RCC 7860 (cell line): Measurements from ENCODE around the gene RBAK.
"Not testable (repeated sequence)": the region's sequence is repeated elsewhere in the genome, so short reads cannot be mapped to it uniquely, and the experiment has no call there.

Experiments
- DNase-seq: peaks from one replicate; pipeline ENCODE4 v3.0.0-alpha.2; 2015; ENCODE audit warnings: low spot score
- FAIRE-seq: peaks from 2 replicates; lab custom pipeline; 2012; peaks lifted over from hg19 to GRCh38; lab: Jason Lieb, UNC

The RBAK gene

DNA sequence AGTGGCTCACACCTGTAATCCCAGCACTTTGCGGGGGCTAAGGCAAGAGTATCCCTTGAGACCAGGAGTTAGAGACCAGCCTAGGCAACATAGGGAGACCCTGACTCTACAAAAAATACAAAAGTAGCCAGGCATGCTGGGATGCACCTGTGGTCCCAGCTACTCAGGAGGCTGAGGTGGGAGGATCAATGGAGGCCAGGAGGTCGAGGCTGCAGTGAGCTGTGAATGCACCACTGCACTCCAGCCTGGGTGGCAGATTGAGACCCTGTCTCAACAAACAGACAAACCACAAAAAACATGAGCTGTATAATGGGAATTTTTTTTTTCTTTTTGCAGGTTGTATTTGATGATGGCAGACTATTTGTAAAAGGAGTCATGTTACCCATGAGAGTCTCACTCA is 1.5 kb downstream of the RBAK start:
- not testable (repeated sequence) for FAIRE-seq, DNase-seq

DNA sequence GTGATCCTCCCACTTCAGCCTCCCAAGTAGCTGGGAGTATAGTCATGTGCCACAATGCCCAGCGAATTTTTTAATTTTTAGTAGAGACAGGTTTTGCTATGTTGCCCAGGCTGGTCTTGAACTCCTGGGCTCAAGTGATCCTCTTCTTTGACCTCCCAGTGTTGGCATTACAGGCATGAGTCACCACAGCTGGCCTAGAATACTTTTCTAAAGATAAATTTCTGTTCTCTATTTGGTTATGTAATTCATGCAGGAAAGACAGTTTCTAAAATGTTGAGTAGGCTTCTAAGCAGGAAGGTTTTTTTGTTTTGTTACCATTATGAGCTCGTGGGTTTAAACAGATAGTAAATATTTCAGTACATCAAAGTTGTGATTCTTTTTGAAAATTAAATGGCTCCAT is 5.0 kb downstream of the RBAK start:
- DNase-seq (no peak), FAIRE-seq (no peak)

- not testable (repeated sequence) for FAIRE-seq
Observed at GRCh38 chr7:5051731-5052130, 6.1 kb downstream of the RBAK start.

DNA sequence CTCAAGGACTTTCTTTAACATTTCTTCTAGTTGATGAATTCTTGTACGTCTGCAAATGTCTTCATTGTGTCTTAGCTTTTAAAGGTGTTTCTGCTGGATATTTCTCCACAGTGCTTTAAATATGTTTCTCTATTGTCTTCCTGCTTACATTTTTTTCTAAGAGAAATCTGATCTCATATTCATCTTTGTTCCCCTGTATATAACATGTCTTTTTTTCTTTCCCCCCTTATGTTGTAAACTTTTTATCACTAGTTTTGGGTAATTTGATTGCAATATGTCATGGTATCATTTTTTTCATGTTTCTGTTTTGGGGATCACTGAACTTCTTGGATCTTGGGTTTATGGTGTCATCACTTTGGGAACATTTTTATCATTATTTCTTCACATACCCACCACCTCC is 7.5 kb downstream of the RBAK start:
- FAIRE-seq (no peak), DNase-seq (no peak)

More at GRCh38 chr7:5051731-5052130, 6.1 kb downstream of the RBAK start:
- DNase-seq = not testable (repeated sequence)

GRCh38 chr7:5063698-5064097 is 18.0 kb downstream of the RBAK start:
- DNase-seq (no peak), FAIRE-seq (no peak)

- FAIRE-seq = no peak
- DNase-seq = no peak
Observed at GRCh38 chr7:5064391-5065106, 18.9 kb downstream of the RBAK start.

GRCh38 chr7:5065107-5065407 is 19.4 kb downstream of the RBAK start:
- DNase-seq = no peak
- no peak for FAIRE-seq

DNA sequence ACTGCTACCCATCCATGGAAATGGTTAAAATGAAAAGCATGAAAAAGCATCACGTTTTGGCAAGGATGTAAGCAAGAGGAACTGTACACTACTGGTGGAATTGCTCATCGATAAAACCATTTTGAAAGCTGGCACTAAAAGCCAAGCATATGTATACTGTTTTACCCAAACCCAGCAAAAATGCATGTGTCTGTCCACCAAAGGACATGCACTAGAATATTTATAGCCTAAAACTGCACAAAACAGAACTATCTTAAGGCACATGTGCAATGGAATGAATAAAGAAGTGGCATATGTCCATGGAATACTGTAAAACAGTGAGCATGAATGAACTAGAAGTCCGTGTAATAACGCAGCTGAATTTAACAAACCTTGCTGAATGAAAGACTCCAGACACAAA is 22.9 kb downstream of the RBAK start:
- no peak for FAIRE-seq
- no peak for DNase-seq

DNA sequence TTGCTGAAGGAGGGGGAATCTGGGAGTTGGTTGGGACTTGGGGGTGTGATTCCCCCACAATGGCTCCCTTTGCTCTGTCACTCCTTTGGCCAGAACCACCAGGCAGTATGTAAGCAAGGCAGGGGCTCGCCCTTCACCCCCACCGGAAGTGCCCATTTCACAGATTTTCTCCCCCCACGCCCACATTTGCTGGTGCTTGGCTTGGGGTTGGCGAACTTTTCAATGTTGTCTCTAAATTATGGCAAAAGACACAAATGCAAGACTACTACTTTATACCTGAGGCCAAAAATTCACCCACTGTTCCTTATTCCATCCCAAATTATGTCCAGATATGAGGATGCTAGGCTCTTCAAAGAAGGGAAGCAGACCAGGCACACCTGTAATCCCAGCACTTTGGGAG is 24.5 kb downstream of the RBAK start:
- DNase-seq (no peak), FAIRE-seq (no peak)

- FAIRE-seq, DNase-seq: not testable (repeated sequence)
Observed at GRCh38 chr7:5075187-5075586, 29.5 kb downstream of the RBAK start.

- no peak for FAIRE-seq
- DNase-seq = no peak
Observed at GRCh38 chr7:5077740-5078139, 32.1 kb downstream of the RBAK start.

- no peak for DNase-seq
- no peak for FAIRE-seq
Observed at GRCh38 chr7:5082806-5083205, 37.1 kb downstream of the RBAK start.

GRCh38 chr7:5083311-5083711 is 37.7 kb downstream of the RBAK start:
- DNase-seq (no peak), FAIRE-seq (no peak)

DNA sequence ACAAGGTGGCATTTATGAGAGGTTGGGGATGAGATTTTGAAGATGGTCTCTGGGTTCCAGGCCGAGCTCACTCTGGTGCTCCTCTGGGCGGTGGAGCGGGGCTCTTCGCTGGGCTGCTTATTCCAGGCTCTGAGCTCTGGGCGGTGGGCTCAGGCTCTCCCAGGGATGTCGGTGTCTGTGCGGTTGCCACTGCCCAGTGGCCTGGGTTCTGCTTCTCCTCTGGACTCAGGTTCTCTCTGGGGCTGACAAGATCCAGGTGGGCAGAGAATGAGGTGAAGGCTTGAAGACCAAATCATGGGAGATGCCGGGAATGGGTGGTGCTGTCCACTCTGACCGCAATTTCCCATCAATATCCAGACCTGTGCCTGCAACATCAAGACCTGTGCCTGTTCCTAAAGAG is 40.6 kb downstream of the RBAK start:
- no peak for DNase-seq
- FAIRE-seq = no peak

DNA sequence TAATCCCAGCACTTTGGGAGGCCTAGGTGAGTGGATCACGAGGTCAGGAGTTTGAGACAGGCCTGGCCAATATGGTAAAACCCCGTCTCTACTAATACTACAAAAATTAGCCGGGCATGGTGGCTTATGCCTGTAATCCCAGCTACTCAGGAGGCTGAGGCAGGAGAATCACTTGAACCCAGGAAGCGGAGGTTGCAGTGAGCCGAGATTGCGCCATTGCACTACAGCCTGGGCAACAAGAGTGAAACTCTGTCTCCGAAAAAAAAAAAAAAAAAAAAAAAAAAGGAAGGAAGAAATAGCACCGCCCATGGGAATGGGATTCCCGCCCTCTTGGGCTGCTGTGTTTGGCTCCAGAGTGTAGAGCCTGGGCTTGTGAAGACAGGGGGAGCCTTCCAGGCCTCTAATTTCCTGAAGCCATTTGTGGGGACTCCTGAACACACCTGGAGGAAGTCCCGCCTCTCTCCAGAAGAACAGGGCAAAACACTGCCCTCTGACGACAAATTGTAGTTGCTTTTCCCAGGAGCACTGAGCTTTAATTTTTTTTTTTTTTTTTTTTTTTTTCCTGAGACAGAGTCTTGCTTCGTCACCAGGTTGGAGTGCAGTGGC is 42.7 kb downstream of the RBAK start:
- DNase-seq = not testable (repeated sequence)

DNA sequence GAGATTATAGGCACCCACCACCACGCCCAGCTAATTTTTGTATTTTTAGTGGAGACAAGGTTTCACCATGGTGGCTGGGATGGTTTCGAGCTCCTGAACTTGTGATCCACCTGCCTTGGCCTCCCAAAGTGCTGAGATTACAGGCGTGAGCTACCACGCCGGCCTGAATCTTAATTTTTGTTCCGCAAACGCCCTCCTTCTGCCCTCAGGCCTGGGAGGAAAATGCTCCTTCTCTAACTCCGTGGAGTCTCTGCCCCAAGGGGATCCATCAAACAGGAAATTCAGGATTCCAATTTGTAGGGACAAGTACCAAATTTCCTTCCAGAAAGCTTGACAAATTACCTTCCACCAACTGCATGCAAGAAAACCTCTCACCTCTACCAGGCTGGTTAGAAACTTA is 43.2 kb downstream of the RBAK start:
- DNase-seq = no peak
- FAIRE-seq = no peak

More for the DNA sequence above, 42.7 kb downstream of the RBAK start:
- not testable (repeated sequence) for FAIRE-seq

DNA sequence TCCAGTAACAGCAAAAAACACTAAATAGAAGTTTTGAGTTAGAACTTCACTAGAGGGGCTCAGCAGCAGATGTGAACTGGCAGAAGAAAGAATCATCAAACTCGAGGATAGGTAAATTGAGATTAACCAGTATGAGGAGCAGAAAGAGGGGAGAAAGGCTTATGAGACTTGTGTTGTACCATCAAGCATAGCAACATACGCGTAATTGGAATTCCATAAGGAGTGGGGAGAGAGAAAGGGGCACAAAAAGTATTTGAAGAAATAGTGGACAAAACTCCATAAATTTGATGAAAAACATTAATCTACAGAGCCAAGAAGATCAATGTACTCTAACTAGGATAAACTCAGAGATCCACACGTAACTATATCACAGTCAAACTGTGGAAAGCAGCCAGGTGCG is 48.3 kb downstream of the RBAK start:
- DNase-seq (no peak), FAIRE-seq (no peak)

GRCh38 chr7:5094641-5095040 is 49.0 kb downstream of the RBAK start:
- FAIRE-seq (no peak), DNase-seq (no peak)

DNA sequence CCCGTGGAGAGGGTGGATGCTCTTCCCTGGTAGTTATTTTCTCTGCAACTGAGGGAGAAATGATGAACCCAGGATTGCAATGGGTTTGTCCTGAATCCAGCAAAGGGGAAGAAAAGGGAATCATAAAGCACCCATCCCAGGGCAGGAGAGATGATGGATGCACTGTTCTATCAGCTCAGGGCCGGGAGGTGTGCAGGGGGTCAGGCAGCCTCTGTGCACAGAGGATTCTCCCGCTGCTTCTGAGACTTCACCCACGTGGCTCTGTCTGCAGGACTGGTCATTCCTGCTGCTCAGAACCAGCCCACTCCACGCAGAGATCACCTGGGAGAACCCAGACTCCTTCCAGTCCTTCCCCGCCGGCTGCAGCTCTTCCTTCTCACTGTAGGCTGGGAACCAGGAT is 70.7 kb downstream of the RBAK start:
- FAIRE-seq = no peak
- no peak for DNase-seq

DNA sequence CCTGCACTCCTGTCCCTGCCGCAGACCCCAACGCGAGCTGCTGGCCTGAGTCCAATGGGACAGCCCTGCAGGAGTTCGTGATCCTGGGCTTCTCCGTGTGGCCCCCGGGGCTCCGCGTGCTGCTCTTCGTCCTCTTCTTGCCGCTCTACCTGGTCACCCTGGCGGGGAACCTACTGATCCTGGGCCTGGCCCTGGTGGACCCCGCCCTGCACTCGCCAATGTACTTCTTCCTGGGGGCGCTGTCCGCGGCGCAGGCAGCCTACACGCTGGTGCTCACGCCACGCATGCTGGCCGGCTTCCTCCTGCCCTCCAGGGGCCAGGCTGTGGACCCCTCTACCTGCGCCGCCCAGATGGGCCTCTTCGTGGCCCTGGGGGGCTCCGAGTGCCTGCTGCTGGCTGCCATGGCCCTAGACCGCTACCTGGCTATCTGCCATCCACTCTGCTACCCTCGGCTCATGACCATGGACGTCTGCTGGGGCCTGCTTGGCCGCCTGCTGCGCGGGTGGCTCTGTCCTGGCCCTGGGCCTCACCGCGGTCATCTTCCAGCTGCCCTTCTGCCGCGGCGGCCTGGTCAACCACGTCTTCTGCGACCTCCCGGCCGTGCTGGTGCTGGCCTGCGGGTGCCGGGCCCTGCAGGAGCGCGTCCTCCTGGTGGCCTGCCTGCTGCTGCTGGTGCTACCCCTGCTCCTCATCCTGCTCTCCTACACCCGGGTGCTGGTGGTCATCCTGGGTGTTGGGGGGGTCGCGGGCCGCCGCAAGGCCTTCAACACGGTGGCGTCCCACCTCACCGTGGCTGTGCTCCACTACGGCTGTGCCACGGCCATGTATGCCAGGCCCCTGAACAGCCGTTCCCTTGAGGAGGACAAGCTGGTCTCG is 71.7 kb downstream of the RBAK start:
- FAIRE-seq (no peak), DNase-seq (no peak)
